ENCODE results near the gene ALS2. TPM values are rescaled to one million over a fixed set of nuclear protein-coding genes. Genes with fewer than 3 reads are reported as not detected.

ALS2 gene
- total RNA-seq, 3 donors from 2014 or later, result 19.7 to 28.4 (median 19.7) TPM

DNA sequence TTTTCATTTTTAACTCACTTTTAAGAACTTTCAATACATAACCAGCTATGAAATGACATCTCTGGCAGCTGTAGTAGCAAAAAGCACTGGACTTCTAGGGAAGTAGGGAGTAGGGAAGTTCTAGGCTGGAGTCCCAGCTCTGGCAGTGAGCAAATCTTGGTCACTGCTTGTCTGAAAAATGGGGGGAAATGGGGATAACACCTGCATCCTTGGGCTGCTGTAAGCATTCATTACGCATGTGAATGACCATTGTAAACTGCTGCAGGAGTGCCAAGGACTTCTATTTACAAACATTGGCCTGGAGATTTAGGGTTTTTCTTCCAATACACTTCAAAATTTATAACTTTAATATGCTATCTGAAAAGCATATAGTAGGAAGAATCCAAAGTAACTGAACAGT lies 81.3 kb downstream of the ALS2 start:
- Histone ChIP-seq H3K27ac (peak overlapping the region; percentile 28 to 38), H3K36me3 (no peaks in the 10 kb centered on the region), H3K4me3 (no peak overlapping the region), H3K9me3 (no peaks in the 10 kb centered on the region), H3K27me3 (no peaks in the 10 kb centered on the region), H3K4me1 (no peaks in the 10 kb centered on the region)
- DNase-seq (ENCODE audit: low spot score in 2 of 2), result no peak
- TF ChIP-seq, protein P1, sequence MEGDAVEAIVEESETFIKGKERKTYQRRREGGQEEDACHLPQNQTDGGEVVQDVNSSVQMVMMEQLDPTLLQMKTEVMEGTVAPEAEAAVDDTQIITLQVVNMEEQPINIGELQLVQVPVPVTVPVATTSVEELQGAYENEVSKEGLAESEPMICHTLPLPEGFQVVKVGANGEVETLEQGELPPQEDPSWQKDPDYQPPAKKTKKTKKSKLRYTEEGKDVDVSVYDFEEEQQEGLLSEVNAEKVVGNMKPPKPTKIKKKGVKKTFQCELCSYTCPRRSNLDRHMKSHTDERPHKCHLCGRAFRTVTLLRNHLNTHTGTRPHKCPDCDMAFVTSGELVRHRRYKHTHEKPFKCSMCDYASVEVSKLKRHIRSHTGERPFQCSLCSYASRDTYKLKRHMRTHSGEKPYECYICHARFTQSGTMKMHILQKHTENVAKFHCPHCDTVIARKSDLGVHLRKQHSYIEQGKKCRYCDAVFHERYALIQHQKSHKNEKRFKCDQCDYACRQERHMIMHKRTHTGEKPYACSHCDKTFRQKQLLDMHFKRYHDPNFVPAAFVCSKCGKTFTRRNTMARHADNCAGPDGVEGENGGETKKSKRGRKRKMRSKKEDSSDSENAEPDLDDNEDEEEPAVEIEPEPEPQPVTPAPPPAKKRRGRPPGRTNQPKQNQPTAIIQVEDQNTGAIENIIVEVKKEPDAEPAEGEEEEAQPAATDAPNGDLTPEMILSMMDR (IDR thresholded peaks at IDR 0.05), result no peak
- no peak for TF ChIP-seq POLR2AphosphoS5 (IDR thresholded peaks at IDR 0.05)
- TF ChIP-seq POLR2A (IDR thresholded peaks at IDR 0.05), result no peak
- intact Hi-C loops (cut with DNase I; ENCODE audit: low total_unique reads), result no loop called here

DNA sequence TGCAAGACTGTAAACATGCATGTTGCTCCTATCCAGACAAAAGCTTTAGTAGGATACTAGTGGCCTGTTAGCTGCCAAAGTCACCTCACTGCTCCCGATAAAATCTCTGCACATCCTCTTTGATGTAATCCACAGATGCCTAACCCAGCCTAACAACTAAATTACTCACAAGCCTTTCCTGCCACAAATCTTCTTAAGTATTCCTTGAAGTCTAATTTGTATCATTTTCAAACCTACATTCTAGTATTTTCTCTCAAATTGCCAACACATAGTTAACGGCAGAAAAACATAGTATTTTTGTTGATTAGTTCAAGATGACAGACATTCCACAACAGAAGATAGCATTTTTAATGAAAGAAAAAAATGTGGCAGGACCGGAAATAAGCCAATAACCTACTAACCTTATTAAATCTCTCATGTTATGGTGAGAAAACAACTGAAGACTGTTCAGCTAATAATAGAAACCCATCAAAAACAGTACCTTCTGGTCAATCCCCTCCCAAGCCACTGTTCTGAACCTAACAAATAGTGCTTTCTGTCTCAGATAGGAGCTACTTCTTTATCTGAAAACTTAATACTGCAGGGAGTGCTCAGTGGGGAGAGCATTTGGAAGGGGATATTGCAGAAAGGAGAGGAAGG lies 82.0 kb downstream of the ALS2 start, which contains the start of gene MPP4:
TSS of gene MPP4 (minus strand) at position 57 of the 639 bp plus-strand sequence. CDS start 4,690 bp downstream, outside the sequence.
- Histone ChIP-seq H3K4me1 (no peaks in the 10 kb centered on the region), H3K9me3 (no peaks in the 10 kb centered on the region), H3K36me3 (no peaks in the 10 kb centered on the region), H3K27ac (peak within 1 kb of the TSS; percentile 28 to 42), H3K27me3 (no peaks in the 10 kb centered on the region), H3K4me3 (no peak within 1 kb of the TSS)
- intact Hi-C loops (cut with DNase I; ENCODE audit: low total_unique reads), result no loop called here
- DNase-seq (ENCODE audit: low spot score in 2 of 2), result no peak
- TF ChIP-seq, protein P1 (IDR thresholded peaks at IDR 0.05), result no peak
- TF ChIP-seq POLR2AphosphoS5 (IDR thresholded peaks at IDR 0.05) (no peak), POLR2A (IDR thresholded peaks at IDR 0.05) (no peak)

DNA sequence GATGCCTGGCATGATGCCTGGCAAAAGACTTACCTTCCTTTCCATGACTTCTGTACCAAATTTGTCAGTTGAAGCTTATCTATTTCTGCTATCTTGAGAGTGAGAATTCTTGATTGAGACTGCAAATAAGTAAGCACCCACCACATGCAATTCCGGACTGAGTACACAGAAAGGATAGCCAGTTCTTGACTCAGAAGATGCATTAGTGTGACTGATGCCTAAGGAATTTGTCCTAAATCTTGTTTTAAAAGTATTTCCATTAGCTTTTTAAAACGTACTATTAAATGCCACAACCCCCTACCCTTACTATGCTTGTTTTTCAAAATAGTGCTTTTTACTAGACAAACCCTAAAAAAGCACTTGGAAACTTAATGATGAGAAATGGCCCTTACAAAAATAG lies 82.8 kb downstream of the ALS2 start:
- intact Hi-C loops (cut with DNase I; ENCODE audit: low total_unique reads), result no loop called here
- Histone ChIP-seq H3K9me3 (no peaks in the 10 kb centered on the region), H3K4me1 (no peaks in the 10 kb centered on the region), H3K4me3 (no peak overlapping the region), H3K27ac (peak overlapping the region; percentile 28 to 42), H3K27me3 (no peaks in the 10 kb centered on the region), H3K36me3 (no peaks in the 10 kb centered on the region)
- DNase-seq (ENCODE audit: low spot score in 2 of 2), result no peak
- TF ChIP-seq, protein P1 (IDR thresholded peaks at IDR 0.05), result no peak
- no peak for TF ChIP-seq POLR2AphosphoS5 (IDR thresholded peaks at IDR 0.05)

DNA sequence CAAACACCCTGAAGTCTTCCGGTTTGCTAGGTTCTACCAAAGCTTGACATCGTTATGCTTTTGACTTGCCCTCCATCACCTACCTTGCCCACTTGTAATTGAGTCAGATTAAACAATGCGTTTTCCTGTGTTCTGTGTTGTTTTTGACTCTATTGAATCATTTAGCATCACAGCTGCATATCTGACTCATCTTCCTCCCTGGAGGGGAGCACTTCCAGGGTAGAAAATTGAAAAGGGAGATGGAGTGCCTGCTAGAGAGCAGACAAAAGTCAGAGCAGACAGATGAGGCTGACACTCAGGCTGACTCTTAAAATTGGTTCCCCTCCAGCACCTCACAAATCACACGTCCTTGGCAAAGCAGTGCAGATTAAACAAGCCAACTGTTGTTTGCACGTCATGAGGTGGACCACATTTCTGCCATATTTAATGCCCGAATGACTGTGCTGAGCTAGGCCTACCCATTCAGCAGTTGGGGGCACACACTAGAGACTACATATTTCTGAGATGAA lies 84.5 kb downstream of the ALS2 start:
- no peaks in the 10 kb centered on the region for H3K36me3 ChIP-seq
- intact Hi-C loops (cut with DNase I; ENCODE audit: low total_unique reads), result no loop called here
- no peaks in the 10 kb centered on the region for H3K27me3 ChIP-seq
- TF ChIP-seq, protein P1 (IDR thresholded peaks at IDR 0.05), result no peak
- TF ChIP-seq POLR2A (IDR thresholded peaks at IDR 0.05), result no peak
- no peak for TF ChIP-seq POLR2AphosphoS5 (IDR thresholded peaks at IDR 0.05)
- no peaks in the 10 kb centered on the region for H3K4me1 ChIP-seq
- no peak overlapping the region for H3K4me3 ChIP-seq
- H3K27ac ChIP-seq, result no peak overlapping the region
- no peak for DNase-seq (ENCODE audit: low spot score in 2 of 2)
- no peaks in the 10 kb centered on the region for H3K9me3 ChIP-seq

DNA sequence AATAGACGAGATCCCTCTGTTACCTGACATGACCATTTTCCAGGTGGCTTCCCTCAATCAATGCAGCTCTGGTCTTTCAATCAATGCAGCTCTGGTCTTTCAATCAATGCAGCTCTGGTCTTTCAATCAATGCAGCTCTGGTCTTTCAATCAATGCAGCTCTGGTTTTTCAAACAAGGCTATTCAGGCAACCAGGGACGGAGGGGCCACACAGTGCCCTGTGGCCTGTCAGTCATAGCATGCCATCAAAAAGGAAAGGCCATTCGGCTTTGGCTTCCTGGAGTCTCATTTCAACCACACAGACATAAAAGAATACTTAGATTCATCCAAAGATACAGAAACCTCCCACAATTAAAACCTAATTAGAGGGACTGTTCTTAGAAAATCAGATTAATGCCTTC lies 95.6 kb downstream of the ALS2 start:
- DNase-seq (ENCODE audit: low spot score in 2 of 2), result no peak
- H3K27me3 ChIP-seq, result no peaks in the 10 kb centered on the region
- H3K36me3 ChIP-seq, result no peaks in the 10 kb centered on the region
- H3K4me1 ChIP-seq, result no peaks in the 10 kb centered on the region
- no peak overlapping the region for H3K27ac ChIP-seq
- no peak overlapping the region for H3K4me3 ChIP-seq
- TF ChIP-seq POLR2AphosphoS5 (IDR thresholded peaks at IDR 0.05) (no peak), POLR2A (IDR thresholded peaks at IDR 0.05) (no peak)
- TF ChIP-seq, protein P1 (IDR thresholded peaks at IDR 0.05), result no peak
- intact Hi-C loops (cut with DNase I; ENCODE audit: low total_unique reads), result no loop called here
- no peaks in the 10 kb centered on the region for H3K9me3 ChIP-seq

All from breast epithelium (tissue), 4 donors.